Measurements from ENCODE around the gene CCNDBP1. TPM values are rescaled to one million over a fixed set of nuclear protein-coding genes. Genes with fewer than 3 reads are reported as not detected.

CCNDBP1 gene
- total RNA-seq, 1 experiment from 2014 or later = 39.8 TPM

DNA sequence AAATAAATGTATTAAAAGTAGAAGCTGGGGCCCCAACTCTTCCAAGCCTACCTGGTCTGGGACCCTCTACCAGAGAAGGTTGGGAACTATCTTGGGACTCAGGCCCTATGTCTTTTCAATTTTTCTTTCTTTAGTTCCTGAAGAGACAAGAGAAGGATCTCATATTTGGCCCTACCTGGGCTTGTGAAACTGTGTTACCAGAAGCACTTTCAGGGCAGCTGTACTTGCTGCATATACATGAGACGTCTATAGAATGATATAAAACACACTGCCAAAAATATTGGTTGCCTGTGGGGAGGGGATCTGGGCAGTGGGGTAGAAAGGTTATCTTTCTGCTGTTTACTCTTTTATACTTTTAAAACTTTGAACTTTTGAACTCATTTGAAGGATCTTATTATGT, 36.2 kb downstream of the CCNDBP1 start:
- Histone ChIP-seq H3K9ac (ENCODE audit: low read length) (no peak overlapping the region), H3K4me3 (replicated peaks in 1 of 2; ENCODE audit: low read depth in 1 of 2, low read length in 2 of 2) (no peak overlapping the region), H3K9me2 (ENCODE audit: insufficient read depth) (no peaks in the 10 kb centered on the region), H3K9me3 (ENCODE audit: control insufficient read depth in 1 of 2, insufficient read depth in 1 of 2, low read depth in 1 of 2, low read length in 2 of 2) (no peaks in the 10 kb centered on the region), H3K27ac (ENCODE audit: low read depth, low read length) (no peak overlapping the region), H4K20me1 (ENCODE audit: insufficient read depth) (no peaks in the 10 kb centered on the region), H3K36me3 (ENCODE audit: control insufficient read depth in 1 of 2, insufficient read depth in 2 of 2, low read length in 2 of 2) (no peaks in the 10 kb centered on the region), H3K79me2 (ENCODE audit: insufficient read depth, low read length) (no peaks in the 10 kb centered on the region), H3K4me1 (ENCODE audit: control insufficient read depth in 1 of 2, insufficient read depth in 2 of 2, low read length in 2 of 2) (no peaks in the 10 kb centered on the region), H3K27me3 (ENCODE audit: insufficient read depth, low read length) (no peaks in the 10 kb centered on the region), H3K4me2 (ENCODE audit: low read length) (no peak overlapping the region), H2AFZ (ENCODE audit: low read depth, low read length, poor library complexity, severe bottlenecking) (no peak overlapping the region)
- DNase-seq (ENCODE audit: low read depth, low spot score) (no peak), ATAC-seq (no peak)
- ChIA-PET RAD21 (ENCODE audit: low non-redundant PET in 1 of 2, low total read pairs in 2 of 2, uncharacterized antibody in 2 of 2, unreplicated experiment in 2 of 2) (no interaction called here), CTCF (interaction anchor here (2.2 kb wide), 1 partner anchor 17 kb away, joined by 4 read pairs; no protein-coding TSS in a partner anchor), POLR2A (no interaction called here)
- intact Hi-C loops (cut with micrococcal nuclease) = no loop called here
- TF ChIP-seq SRF (IDR thresholded peaks at IDR 0.05; ENCODE audit: low read depth) (no peak), CBX3 (IDR thresholded peaks at IDR 0.05; ENCODE audit: low read depth) (no peak), SIN3A (IDR thresholded peaks at IDR 0.05; ENCODE audit: low read depth) (no peak)
- TF ChIP-seq, protein P1, sequence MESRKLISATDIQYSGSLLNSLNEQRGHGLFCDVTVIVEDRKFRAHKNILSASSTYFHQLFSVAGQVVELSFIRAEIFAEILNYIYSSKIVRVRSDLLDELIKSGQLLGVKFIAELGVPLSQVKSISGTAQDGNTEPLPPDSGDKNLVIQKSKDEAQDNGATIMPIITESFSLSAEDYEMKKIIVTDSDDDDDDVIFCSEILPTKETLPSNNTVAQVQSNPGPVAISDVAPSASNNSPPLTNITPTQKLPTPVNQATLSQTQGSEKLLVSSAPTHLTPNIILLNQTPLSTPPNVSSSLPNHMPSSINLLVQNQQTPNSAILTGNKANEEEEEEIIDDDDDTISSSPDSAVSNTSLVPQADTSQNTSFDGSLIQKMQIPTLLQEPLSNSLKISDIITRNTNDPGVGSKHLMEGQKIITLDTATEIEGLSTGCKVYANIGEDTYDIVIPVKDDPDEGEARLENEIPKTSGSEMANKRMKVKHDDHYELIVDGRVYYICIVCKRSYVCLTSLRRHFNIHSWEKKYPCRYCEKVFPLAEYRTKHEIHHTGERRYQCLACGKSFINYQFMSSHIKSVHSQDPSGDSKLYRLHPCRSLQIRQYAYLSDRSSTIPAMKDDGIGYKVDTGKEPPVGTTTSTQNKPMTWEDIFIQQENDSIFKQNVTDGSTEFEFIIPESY (IDR thresholded peaks at IDR 0.05; ENCODE audit: extremely low read depth, insufficient replicate concordance, low read length) = no peak
- no TSS peak for BruUV-seq (replicated peaks)

DNA sequence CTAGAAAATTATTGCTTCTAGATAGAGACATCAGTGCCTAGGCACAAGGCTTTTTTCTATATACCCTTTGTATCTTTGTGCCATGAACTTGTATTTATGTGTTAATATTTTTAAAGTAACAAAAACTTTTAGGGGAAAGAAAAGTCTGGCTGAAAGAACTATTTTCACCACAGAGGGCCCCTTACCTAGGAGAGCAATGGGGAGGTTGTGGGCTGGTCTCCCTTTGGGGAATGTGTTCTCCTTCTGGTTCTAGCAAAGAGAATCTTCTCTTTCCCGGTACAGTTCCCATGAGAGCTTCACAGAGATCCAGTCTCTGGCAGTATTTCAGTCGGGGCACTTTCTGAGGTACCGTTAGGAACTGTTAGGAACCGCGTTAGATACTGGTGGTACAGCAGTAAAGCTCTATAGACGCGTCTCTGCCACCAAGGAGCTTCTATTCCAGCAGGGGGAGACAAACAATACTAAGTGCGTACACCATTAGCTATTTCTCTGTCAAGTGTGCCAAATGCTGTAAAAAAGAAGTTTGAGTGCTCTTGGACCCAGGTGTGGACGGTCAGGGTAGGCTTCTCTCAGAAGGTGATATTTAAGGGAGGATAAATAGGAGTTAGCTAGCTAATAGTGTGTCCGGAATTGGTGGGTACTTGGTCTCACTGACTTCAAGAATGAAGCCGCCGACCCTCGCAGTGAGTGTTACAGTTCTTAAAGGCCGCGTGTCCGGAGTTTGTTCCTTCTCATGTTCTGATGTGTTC, 40.2 kb downstream of the CCNDBP1 start:
- H3K27me3 ChIP-seq (ENCODE audit: insufficient read depth, low read length) = no peaks in the 10 kb centered on the region
- H3K79me2 ChIP-seq (ENCODE audit: insufficient read depth, low read length) = no peaks in the 10 kb centered on the region
- intact Hi-C loops (cut with micrococcal nuclease) = loop anchor here (1.0 to 5.0 kb wide), 2 partner anchors 42 to 59 kb away; partner anchors contain the start of gene TGM5
- H3K4me1 ChIP-seq (ENCODE audit: control insufficient read depth in 1 of 2, insufficient read depth in 2 of 2, low read length in 2 of 2) = no peaks in the 10 kb centered on the region
- H2AFZ ChIP-seq (ENCODE audit: low read depth, low read length, poor library complexity, severe bottlenecking) = peak overlapping the region; percentile 62
- H3K4me2 ChIP-seq (ENCODE audit: low read length) = peak overlapping the region; percentile 31; the same call in 1 of the 2 replicates
- TF ChIP-seq ZFX (IDR thresholded peaks at IDR 0.05) = no peak
- no peak for TF ChIP-seq SRF (IDR thresholded peaks at IDR 0.05; ENCODE audit: low read depth)
- TF ChIP-seq, protein P1 (IDR thresholded peaks at IDR 0.05; ENCODE audit: extremely low read depth, insufficient replicate concordance, low read length) = no peak
- no peak for TF ChIP-seq CEBPB (IDR thresholded peaks at IDR 0.05; ENCODE audit: low read depth)
- TF ChIP-seq RAD21 (IDR thresholded peaks at IDR 0.05; ENCODE audit: low read depth) = peak; percentile 81
- no peak for TF ChIP-seq SP1 (IDR thresholded peaks at IDR 0.05; ENCODE audit: low read depth)
- TF ChIP-seq EZH2phosphoT487 (IDR thresholded peaks at IDR 0.05; ENCODE audit: borderline replicate concordance) = no peak
- no peak for TF ChIP-seq ZNF274 (IDR thresholded peaks at IDR 0.05; ENCODE audit: low read depth, low read length)
- no peak for TF ChIP-seq FOSL1 (IDR thresholded peaks at IDR 0.05; ENCODE audit: low read depth)
- TF ChIP-seq, protein P2, sequence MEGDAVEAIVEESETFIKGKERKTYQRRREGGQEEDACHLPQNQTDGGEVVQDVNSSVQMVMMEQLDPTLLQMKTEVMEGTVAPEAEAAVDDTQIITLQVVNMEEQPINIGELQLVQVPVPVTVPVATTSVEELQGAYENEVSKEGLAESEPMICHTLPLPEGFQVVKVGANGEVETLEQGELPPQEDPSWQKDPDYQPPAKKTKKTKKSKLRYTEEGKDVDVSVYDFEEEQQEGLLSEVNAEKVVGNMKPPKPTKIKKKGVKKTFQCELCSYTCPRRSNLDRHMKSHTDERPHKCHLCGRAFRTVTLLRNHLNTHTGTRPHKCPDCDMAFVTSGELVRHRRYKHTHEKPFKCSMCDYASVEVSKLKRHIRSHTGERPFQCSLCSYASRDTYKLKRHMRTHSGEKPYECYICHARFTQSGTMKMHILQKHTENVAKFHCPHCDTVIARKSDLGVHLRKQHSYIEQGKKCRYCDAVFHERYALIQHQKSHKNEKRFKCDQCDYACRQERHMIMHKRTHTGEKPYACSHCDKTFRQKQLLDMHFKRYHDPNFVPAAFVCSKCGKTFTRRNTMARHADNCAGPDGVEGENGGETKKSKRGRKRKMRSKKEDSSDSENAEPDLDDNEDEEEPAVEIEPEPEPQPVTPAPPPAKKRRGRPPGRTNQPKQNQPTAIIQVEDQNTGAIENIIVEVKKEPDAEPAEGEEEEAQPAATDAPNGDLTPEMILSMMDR (IDR thresholded peaks at IDR 0.05 in 2 of 3, conservative IDR thresholded peaks at IDR 0.05 in 1 of 3; ENCODE audit: borderline replicate concordance in 1 of 3, insufficient read depth in 1 of 3, low read depth in 2 of 3, low read length in 2 of 3) = peak; percentile 75 to 85 (median 83)
- RAD21 ChIA-PET (ENCODE audit: low non-redundant PET in 1 of 2, low total read pairs in 2 of 2, uncharacterized antibody in 2 of 2, unreplicated experiment in 2 of 2) = interaction anchor here (0.6 to 1.9 kb wide), 5 partner anchors 42 to 61 kb away, joined by 3 to 13 read pairs (median 9); no protein-coding TSS in a partner anchor
- ATAC-seq (peak; percentile 99), DNase-seq (ENCODE audit: low read depth, low spot score) (peak; percentile 56)
- no peaks in the 10 kb centered on the region for H4K20me1 ChIP-seq (ENCODE audit: insufficient read depth)
- H3K9me2 ChIP-seq (ENCODE audit: insufficient read depth) = no peaks in the 10 kb centered on the region
- BruUV-seq (replicated peaks) = no TSS peak
- no peak overlapping the region for H3K9ac ChIP-seq (ENCODE audit: low read length)
- no peaks in the 10 kb centered on the region for H3K36me3 ChIP-seq (ENCODE audit: control insufficient read depth in 1 of 2, insufficient read depth in 2 of 2, low read length in 2 of 2)
- CTCF ChIA-PET = interaction anchor here (0.7 to 3.2 kb wide), 23 partner anchors 9 to 488 kb away, joined by 3 to 81 read pairs (median 4); no protein-coding TSS in a partner anchor
- no peaks in the 10 kb centered on the region for H3K9me3 ChIP-seq (ENCODE audit: control insufficient read depth in 1 of 2, insufficient read depth in 1 of 2, low read depth in 1 of 2, low read length in 2 of 2)
- POLR2A ChIA-PET = no interaction called here
- H3K27ac ChIP-seq (ENCODE audit: low read depth, low read length) = no peak overlapping the region
- H3K4me3 ChIP-seq (replicated peaks in 1 of 2; ENCODE audit: low read depth in 1 of 2, low read length in 2 of 2) = no peak overlapping the region
